GM12878 (cell line): ENCODE results near the gene KCNJ14. TPM values are rescaled to one million over a fixed set of nuclear protein-coding genes. Genes with fewer than 3 reads are reported as not detected.

Experiments used
- ATAC-seq: fragments of 200-7000 bp; cut with Tn5 transposase; 3 replicates; pipeline ENCODE4 v1.9.1; 2020; ENCODE audit warnings: mild to moderate bottlenecking, moderate library complexity
- BruUV-seq: library from RNA; stranded (reverse); fragments of 400-500 nt; replicated peaks from 2 replicates; lab custom pipeline; 2021; lab: Mats Ljungman, UMichigan
- CTCF ChIA-PET: fragments of 300-600 bp; sonication (Branson Sonifier 250); formaldehyde crosslinking; extraction: SDS; loops from one replicate; lab custom pipeline; 2021; ENCODE audit warnings: inconsistent platforms; lab: Yijun Ruan, JAX
- POLR2A ChIA-PET: fragments of 350-600 bp; formaldehyde crosslinking; extraction: SDS; loops from one replicate; lab custom pipeline; 2021; ENCODE audit warnings: inconsistent platforms; lab: Charles Lee
- RAD21 ChIA-PET: fragments of 300-600 bp; sonication (Branson Sonifier 250); formaldehyde crosslinking; loops from one replicate; lab custom pipeline; 2023; ENCODE audit warnings: antibody characterized with exemption; ENCODE audit not compliant: unreplicated experiment; lab: Charles Lee
- SMC1A ChIA-PET: fragments of 300-600 bp; sonication (Branson Sonifier 250); formaldehyde crosslinking; loops from one replicate; lab custom pipeline; 2023; ENCODE audit not compliant: unreplicated experiment, uncharacterized antibody; lab: Charles Lee
- DNase-seq: peaks from one replicate; pipeline ENCODE4 v3.0.0-alpha.2; 2011; ENCODE audit warnings: low read depth, low spot score
- FAIRE-seq: peaks from 3 replicates; lab custom pipeline; 2011; peaks lifted over from hg19 to GRCh38; lab: Jason Lieb, UNC
- H2AFZ ChIP-seq: 2 replicates; pipeline ENCODE4 v1.6.0; 2011; ENCODE audit warnings: low read depth, low read length, control low read depth; ENCODE audit not compliant: control insufficient read depth
- H3K27ac ChIP-seq: 2 replicates; pipeline ENCODE4 v1.5.1; 2011; ENCODE audit warnings: control low read depth; ENCODE audit not compliant: control insufficient read depth, insufficient read depth
- H3K27me3 ChIP-seq, 2 experiments: replicated peaks in 1 of 2; 2 replicates each; pipeline versions ENCODE4 v1.6.0 to v1.6.1; 2011; ENCODE audit warnings: low read length in 1 of 2; ENCODE audit not compliant: control insufficient read depth in 2 of 2, insufficient read depth in 2 of 2
- H3K36me3 ChIP-seq, 2 experiments: 2 replicates each; pipeline ENCODE4 v1.5.1; 2011; ENCODE audit warnings: low read length in 1 of 2; ENCODE audit not compliant: control insufficient read depth in 2 of 2, insufficient read depth in 2 of 2
- H3K4me1 ChIP-seq: 2 replicates; pipeline ENCODE4 v1.6.1; 2011; ENCODE audit warnings: mild to moderate bottlenecking, low read length, moderate library complexity, mixed read lengths; ENCODE audit not compliant: control insufficient read depth, insufficient read depth
- H3K4me2 ChIP-seq: 2 replicates; pipeline ENCODE4 v1.6.0; 2011; ENCODE audit warnings: control low read depth; ENCODE audit not compliant: control insufficient read depth, insufficient read depth
- H3K4me3 ChIP-seq: fragments of 200-600 bp; sonication (generic); 2 replicates; pipeline ENCODE4 v1.5.1; 2016
- H3K79me2 ChIP-seq: 2 replicates; pipeline ENCODE4 v1.6.0; 2011; ENCODE audit warnings: low read length; ENCODE audit not compliant: control insufficient read depth, insufficient read depth
- H3K9ac ChIP-seq: 2 replicates; pipeline ENCODE4 v1.8.0; 2011; ENCODE audit warnings: low read length, control low read depth, mixed read lengths; ENCODE audit not compliant: control insufficient read depth, insufficient read depth
- H3K9me3 ChIP-seq: replicated peaks from 3 replicates; pipeline ENCODE4 v1.5.1; 2011; ENCODE audit warnings: mild to moderate bottlenecking, low read length; ENCODE audit not compliant: control insufficient read depth, insufficient read depth
- H4K20me1 ChIP-seq: 2 replicates; pipeline ENCODE4 v1.6.0; 2011; ENCODE audit not compliant: control insufficient read depth, insufficient read depth
- BACH1 ChIP-seq: fragments of 450-650 bp; IDR thresholded peaks from 2 replicates; pipeline ENCODE4 v1.6.1; 2017; ENCODE audit warnings: mild to moderate bottlenecking, borderline replicate concordance
- BCL11A ChIP-seq: IDR thresholded peaks from 2 replicates; pipeline ENCODE4 v1.6.1; 2011; ENCODE audit warnings: low read depth, low read length
- JUNB ChIP-seq: IDR thresholded peaks from 2 replicates; pipeline ENCODE4 v1.6.1; 2016; ENCODE audit warnings: antibody characterized with exemption, mild to moderate bottlenecking
- MTA2 ChIP-seq: fragments of 450-650 bp; IDR thresholded peaks from 2 replicates; pipeline ENCODE4 v1.6.1; 2016; ENCODE audit warnings: low read depth, mild to moderate bottlenecking, moderate library complexity
- RUNX3 ChIP-seq: IDR thresholded peaks from 2 replicates; pipeline ENCODE4 v1.6.1; 2012; ENCODE audit warnings: low read length, inconsistent platforms
- SKIL ChIP-seq: fragments of 450-650 bp; IDR thresholded peaks from 2 replicates; pipeline ENCODE4 v1.6.1; 2017; ENCODE audit warnings: mild to moderate bottlenecking, low read depth, inconsistent platforms; ENCODE audit not compliant: poor library complexity, severe bottlenecking
- WGBS: methylation state at CpG from one replicate; pipeline ENCODE4 v1.1.6; 2016; ENCODE audit warnings: low lambda C conversion rate; ENCODE audit not compliant: insufficient replicate concordance, insufficient coverage; ENCODE audit errors: missing lambda C conversion rate; 5-methylcytosine and 5-hydroxymethylcytosine counted together
- in situ Hi-C: fragments of 300-500 bp; cut with MboI; formaldehyde crosslinking; loops from 9 replicates; pipeline ENCODE4 v1.14.3; 2018; ENCODE audit warnings: mixed read lengths
- intact Hi-C: fragments of 100-400 bp; cut with micrococcal nuclease; formaldehyde crosslinking; loops from one replicate; pipeline ENCODE4 v1.14.2; 2022; ENCODE audit not compliant: unreplicated experiment
- polyA plus RNA-seq, 11 experiments: library from polyadenylated mRNA; depleted of rRNA in 4 of 11; unstranded in 6 of 11; stranded (reverse) in 5 of 11; fragments of >200 nt; fragmentation: Nextera tagmentation in 4 of 11; fragmentation: Illumina TruSeq in 1 of 11; extraction: Ambion mirVana in 4 of 11; extraction: Trizol in 1 of 11; gene quantifications; 1 replicate in 1 of 11; 2 replicates in 10 of 11; pipeline versions ENCODE4 v1.2.1 to v1.2.3, GENCODE V29; 2011 to 2016; ENCODE audit warnings: inconsistent platforms in 2 of 11, missing spikeins in 2 of 11, low read depth in 1 of 11
- total RNA-seq, 4 experiments: library from RNA; depleted of rRNA in 3 of 4; stranded (reverse); fragments of >200 nt in 3 of 4; fragmentation: Illumina TruSeq in 1 of 4; extraction: Trizol in 1 of 4; gene quantifications; 2 replicates each; pipeline versions ENCODE4 v1.2.1 to v1.2.3, GENCODE V29; 2013 to 2021

KCNJ14 gene
- total and polyA plus RNA-seq, 10 of the 15 experiments (the other 5 are each of a cell fraction or from before 2014, with no cell fraction given) = 0.24 to 1.4 (median 0.42) TPM

- 5% methylated on average over 1 of the region's 1 CpG for WGBS
- no peaks in the 10 kb centered on the region for H3K27me3 ChIP-seq
- BruUV-seq = no TSS peak
- H2AFZ ChIP-seq = no peak overlapping the region
- no peak overlapping the region for H3K4me2 ChIP-seq
- no peak for ATAC-seq
- H3K79me2 ChIP-seq = peaks cover 7% of the 10 kb centered on the region
- TF ChIP-seq SKIL = peak; percentile 81
- TF ChIP-seq BCL11A = peak; percentile 81; the same call in 1 of the 2 replicates
- TF ChIP-seq JUNB = peak; percentile 35; the same call in 1 of the 2 replicates
- TF ChIP-seq MTA2 = peak; percentile 90
- TF ChIP-seq BACH1 = no peak
- TF ChIP-seq RUNX3 = peak; percentile 72
- no peaks in the 10 kb centered on the region; a peak in 1 of 4 replicates for H3K36me3 ChIP-seq
- no peak for FAIRE-seq
- ChIA-PET SMC1A (no interaction called here), POLR2A (interaction anchor here (0.5 to 1.0 kb wide), 3 partner anchors 107 to 146 kb away, joined by 3 to 4 read pairs (median 4); no protein-coding TSS in a partner anchor), RAD21 (no interaction called here), CTCF (interaction anchor here (0.6 kb wide), 1 partner anchor 245 kb away, joined by 3 read pairs; no protein-coding TSS in a partner anchor)
- H3K4me3 ChIP-seq = no peak overlapping the region
- H3K9me3 ChIP-seq = no peaks in the 10 kb centered on the region
- no peaks in the 10 kb centered on the region for H4K20me1 ChIP-seq
- H3K4me1 ChIP-seq = peaks cover 3% of the 10 kb centered on the region; the same call in 1 of the 2 replicates
- H3K9ac ChIP-seq = no peak overlapping the region
- H3K27ac ChIP-seq = no peak overlapping the region
- DNase-seq = no peak
- intact Hi-C loops (no loop called here), in situ Hi-C loops (no loop called here)
These were observed 9.8 kb downstream of the KCNJ14 start for GRCh38 chr19:48465215-48465614.
